MM.1S (cell line): ENCODE results near the gene CCDC148.

Experiments
- DNase-seq: peaks from one replicate; pipeline ENCODE4 v3.0.0-alpha.2; 2015
- H2AFZ ChIP-seq: fragments of 300-600 bp; sonication (generic); 2 replicates; pipeline ENCODE4 v1.6.0; 2016; ENCODE audit warnings: antibody characterized with exemption, low read length
- H3F3A ChIP-seq: fragments of 300-600 bp; sonication (generic); 2 replicates; pipeline ENCODE4 v1.6.1; 2016; ENCODE audit warnings: mild to moderate bottlenecking, antibody characterized with exemption, low read length, moderate library complexity, mixed read lengths; ENCODE audit not compliant: insufficient read depth
- H3K27ac ChIP-seq: fragments of 300-600 bp; sonication (generic); 2 replicates; pipeline ENCODE4 v1.5.1; 2016; ENCODE audit warnings: mild to moderate bottlenecking, low read length
- H3K27me3 ChIP-seq: fragments of 300-600 bp; sonication (generic); replicated peaks from 2 replicates; pipeline ENCODE4 v1.6.0; 2016; ENCODE audit warnings: low read length; ENCODE audit not compliant: insufficient read depth
- H3K36me3 ChIP-seq: fragments of 300-600 bp; sonication (generic); replicated peaks from 2 replicates; pipeline ENCODE4 v1.6.1; 2016; ENCODE audit warnings: mild to moderate bottlenecking, low read length, mixed read lengths; ENCODE audit not compliant: insufficient read depth
- H3K4me1 ChIP-seq: fragments of 300-600 bp; sonication (generic); 2 replicates; pipeline ENCODE4 v1.6.1; 2016; ENCODE audit warnings: low read length, mixed read lengths
- H3K4me2 ChIP-seq: fragments of 300-600 bp; sonication (generic); 2 replicates; pipeline ENCODE4 v1.6.0; 2016; ENCODE audit warnings: low read depth, low read length
- H3K4me3 ChIP-seq: fragments of 300-600 bp; sonication (generic); 2 replicates; pipeline ENCODE4 v1.5.1; 2016; ENCODE audit warnings: low read length, mixed read lengths
- H3K79me2 ChIP-seq: fragments of 300-600 bp; sonication (generic); 2 replicates; pipeline ENCODE4 v1.6.1; 2016; ENCODE audit warnings: mixed run types, low read length, mixed read lengths
- H3K9ac ChIP-seq: fragments of 300-600 bp; sonication (generic); 2 replicates; pipeline ENCODE4 v1.6.1; 2016; ENCODE audit warnings: low read length, mixed read lengths
- H3K9me2 ChIP-seq: fragments of 300-600 bp; sonication (generic); replicated peaks from 2 replicates; pipeline ENCODE4 v1.6.1; 2016; ENCODE audit warnings: mild to moderate bottlenecking, low read length, mixed read lengths; ENCODE audit not compliant: insufficient read depth
- H3K9me3 ChIP-seq: fragments of 300-600 bp; sonication (generic); replicated peaks from 2 replicates; pipeline ENCODE4 v1.6.1; 2016; ENCODE audit warnings: mild to moderate bottlenecking, low read length, mixed read lengths; ENCODE audit not compliant: insufficient read depth
- H4K20me1 ChIP-seq: fragments of 300-600 bp; sonication (generic); 2 replicates; pipeline ENCODE4 v1.6.1; 2016; ENCODE audit warnings: mild to moderate bottlenecking, low read length, moderate library complexity, mixed read lengths; ENCODE audit not compliant: insufficient read depth
- CTCF ChIP-seq: fragments of 300-600 bp; sonication (generic); IDR thresholded peaks from 2 replicates; pipeline ENCODE4 v1.5.1; 2016; ENCODE audit warnings: antibody characterized with exemption, low read length, mixed read lengths
- EZH2 ChIP-seq: fragments of 300-600 bp; sonication (generic); optimal IDR thresholded peaks from 2 replicates; pipeline ENCODE3; 2017; ENCODE audit warnings: low read depth, mild to moderate bottlenecking, antibody characterized with exemption, low read length, mixed read lengths
- EZH2phosphoT487 ChIP-seq: fragments of 300-600 bp; sonication (generic); IDR thresholded peaks from 2 replicates; pipeline ENCODE4 v1.6.1; 2018; ENCODE audit warnings: antibody characterized with exemption, low read length

CCDC148 gene

GRCh38 chr2:158391361-158391760 lies 65.2 kb downstream of the CCDC148 start:
- TF ChIP-seq CTCF: no peak
- no peak for TF ChIP-seq EZH2phosphoT487
- no peak for TF ChIP-seq EZH2
- Histone ChIP-seq H3K4me2 (no peak overlapping the region), H3K9me2 (no peaks in the 10 kb centered on the region)

DNA sequence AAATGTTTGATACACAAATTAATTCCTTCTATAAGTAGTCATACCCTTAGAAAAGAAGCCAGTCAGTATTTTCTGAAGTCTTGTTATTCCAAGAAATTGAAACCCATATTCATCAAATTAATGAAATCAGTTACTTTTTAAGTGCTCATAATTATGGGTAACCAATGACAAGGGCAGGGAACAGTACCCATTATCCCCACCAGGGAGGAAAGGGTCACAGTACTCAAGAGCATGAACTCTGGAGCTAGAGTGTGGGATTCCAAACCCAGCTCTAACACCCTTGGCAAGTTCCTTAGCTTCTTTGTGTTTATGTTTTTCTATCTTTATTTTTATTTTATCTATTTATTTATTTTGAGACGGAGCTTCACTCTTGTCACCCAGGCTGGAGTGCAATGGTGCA lies 68.4 kb downstream of the CCDC148 start:
- no peaks in the 10 kb centered on the region for H3K79me2 ChIP-seq
- H3K9ac ChIP-seq: no peak overlapping the region
- H3K4me1 ChIP-seq: no peaks in the 10 kb centered on the region
- no peak for TF ChIP-seq EZH2phosphoT487
- no peak for TF ChIP-seq CTCF
- no peak for TF ChIP-seq EZH2
- no peaks in the 10 kb centered on the region for H3K27me3 ChIP-seq
- DNase-seq: no peak
- no peak overlapping the region for H3K4me3 ChIP-seq
- H3K4me2 ChIP-seq: no peak overlapping the region
- H2AFZ ChIP-seq: no peak overlapping the region
- H3K27ac ChIP-seq: no peak overlapping the region
- no peaks in the 10 kb centered on the region for H3K9me3 ChIP-seq
- H4K20me1 ChIP-seq: no peaks in the 10 kb centered on the region
- no peaks in the 10 kb centered on the region for H3K9me2 ChIP-seq
- H3K36me3 ChIP-seq: no peaks in the 10 kb centered on the region
- no peaks in the 10 kb centered on the region for H3F3A ChIP-seq

More at GRCh38 chr2:158391361-158391760, 65.2 kb downstream of the CCDC148 start:
- H3K79me2 ChIP-seq: no peaks in the 10 kb centered on the region
- no peaks in the 10 kb centered on the region for H3K9me3 ChIP-seq
- no peaks in the 10 kb centered on the region for H4K20me1 ChIP-seq
- H3K9ac ChIP-seq: no peak overlapping the region
- H3K36me3 ChIP-seq: no peaks in the 10 kb centered on the region
- no peaks in the 10 kb centered on the region for H3F3A ChIP-seq
- DNase-seq: no peak
- no peak overlapping the region for H3K4me3 ChIP-seq
- no peaks in the 10 kb centered on the region for H3K4me1 ChIP-seq
- no peak overlapping the region for H2AFZ ChIP-seq
- no peaks in the 10 kb centered on the region for H3K27me3 ChIP-seq
- H3K27ac ChIP-seq: no peak overlapping the region

- H3K27me3 ChIP-seq: no peaks in the 10 kb centered on the region
- TF ChIP-seq EZH2phosphoT487: no peak
- no peak for TF ChIP-seq CTCF
- no peak for TF ChIP-seq EZH2
- H3K9me3 ChIP-seq: no peaks in the 10 kb centered on the region
- H3K36me3 ChIP-seq: no peaks in the 10 kb centered on the region
- no peaks in the 10 kb centered on the region for H3F3A ChIP-seq
- no peaks in the 10 kb centered on the region for H4K20me1 ChIP-seq
- H3K79me2 ChIP-seq: no peaks in the 10 kb centered on the region
- no peak overlapping the region for H3K4me2 ChIP-seq
- no peak overlapping the region for H2AFZ ChIP-seq
- no peak overlapping the region for H3K9ac ChIP-seq
- H3K9me2 ChIP-seq: no peaks in the 10 kb centered on the region
- H3K27ac ChIP-seq: no peak overlapping the region
- H3K4me1 ChIP-seq: no peaks in the 10 kb centered on the region
- no peak overlapping the region for H3K4me3 ChIP-seq
- no peak for DNase-seq
Measured at GRCh38 chr2:158385646-158386045, 70.9 kb downstream of the CCDC148 start.

DNA sequence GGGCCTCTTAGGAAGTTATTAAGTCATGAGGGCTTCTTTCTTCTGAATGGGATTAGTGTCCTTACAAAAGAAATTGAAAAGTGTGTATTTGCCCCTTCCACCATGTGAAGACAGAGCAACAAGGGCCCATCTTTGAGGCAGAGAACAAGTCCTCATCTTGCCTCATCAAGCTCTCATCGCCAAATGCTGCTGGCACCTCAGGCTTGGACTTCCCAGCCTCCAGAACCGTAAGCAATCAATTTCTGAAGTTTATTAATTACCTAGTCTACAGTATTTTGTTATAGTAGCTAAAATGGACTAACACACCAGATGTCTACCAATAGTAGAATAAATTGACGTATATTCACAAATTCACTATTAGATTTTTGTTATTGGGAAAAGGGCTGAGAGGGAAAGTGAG lies 74.6 kb downstream of the CCDC148 start:
- Histone ChIP-seq H3K36me3 (no peaks in the 10 kb centered on the region), H3K9ac (no peak overlapping the region), H3K4me2 (no peak overlapping the region)

More for the DNA sequence above, 74.6 kb downstream of the CCDC148 start:
- no peaks in the 10 kb centered on the region for H3K4me1 ChIP-seq
- no peak for DNase-seq
- no peak overlapping the region for H3K4me3 ChIP-seq
- TF ChIP-seq CTCF: no peak
- no peaks in the 10 kb centered on the region for H3K79me2 ChIP-seq
- H3K9me3 ChIP-seq: no peaks in the 10 kb centered on the region
- H3K27ac ChIP-seq: no peak overlapping the region
- no peaks in the 10 kb centered on the region for H3F3A ChIP-seq
- no peaks in the 10 kb centered on the region for H3K9me2 ChIP-seq
- no peaks in the 10 kb centered on the region for H3K27me3 ChIP-seq
- H4K20me1 ChIP-seq: no peaks in the 10 kb centered on the region
- H2AFZ ChIP-seq: no peak overlapping the region
